K562 (cell line): ENCODE measurements around the gene SERPINB7. TPM values are rescaled to one million over a fixed set of nuclear protein-coding genes. Genes with fewer than 3 reads are reported as not detected.

Source experiments
- ATAC-seq: fragments of 200-7000 bp; cut with Tn5 transposase; 3 replicates; pipeline ENCODE4 v1.9.1; 2020; ENCODE audit warnings: moderate library complexity
- BruUV-seq: library from RNA; stranded (reverse); fragments of 400-500 nt; replicated peaks from 2 replicates; lab custom pipeline; 2021; lab: Mats Ljungman, UMichigan
- CTCF ChIA-PET: fragments of 300-600 bp; formaldehyde crosslinking; extraction: SDS; loops from one replicate; lab custom pipeline; 2021; ENCODE audit warnings: low intra/inter-chr PET ratio; lab: Yijun Ruan, JAX
- POLR2A ChIA-PET: fragments of 300-600, 350-650 bp; sonication (Branson Sonifier 250); formaldehyde crosslinking; extraction: SDS; loops from one replicate; lab custom pipeline; 2021; ENCODE audit warnings: antibody characterized with exemption, inconsistent platforms; lab: Yijun Ruan, JAX
- DNase-seq, 4 experiments: peaks; one replicate each; pipeline versions ENCODE4 v3.0.0 to v3.0.0-alpha.2; 2011 to 2018; ENCODE audit warnings: low spot score in 3 of 4, mixed read lengths in 3 of 4; ENCODE audit errors: extremely low read depth in 1 of 4
- FAIRE-seq: peaks from 2 replicates; lab custom pipeline; 2011; peaks lifted over from hg19 to GRCh38; lab: Jason Lieb, UNC
- H2AFZ ChIP-seq: 2 replicates; pipeline ENCODE4 v1.6.0; 2011; ENCODE audit warnings: low read depth, low read length, control low read depth, inconsistent platforms
- H3K27ac ChIP-seq: fragments of 200-600 bp; 3 replicates; pipeline ENCODE4 v1.8.0; 2011; ENCODE audit warnings: low read depth, mild to moderate bottlenecking, control low read depth, inconsistent platforms, low read length, moderate library complexity, mixed read lengths; ENCODE audit errors: extremely low read depth
- H3K27me3 ChIP-seq, 2 experiments: fragments of 300-600 bp in 1 of 2; 2 replicates in 1 of 2; 3 replicates in 1 of 2; pipeline versions ENCODE4 v1.6.0 to v1.8.0; 2011; ENCODE audit warnings: inconsistent platforms in 2 of 2, low read length in 2 of 2, mild to moderate bottlenecking in 1 of 2, mixed read lengths in 1 of 2, moderate library complexity in 1 of 2; ENCODE audit not compliant: control insufficient read depth in 2 of 2, insufficient read depth in 2 of 2
- H3K36me3 ChIP-seq: fragments of 300-600 bp; 3 replicates; pipeline ENCODE4 v1.8.0; 2011; ENCODE audit warnings: mild to moderate bottlenecking, low read length, inconsistent platforms; ENCODE audit not compliant: control insufficient read depth, insufficient read depth
- H3K4me1 ChIP-seq, 2 experiments: fragments of 200-600 bp in 1 of 2; replicated peaks in 1 of 2; 2 replicates in 1 of 2; 3 replicates in 1 of 2; pipeline versions ENCODE4 v1.5.1 to v1.8.0; 2011; ENCODE audit warnings: inconsistent platforms in 2 of 2, low read length in 2 of 2, mild to moderate bottlenecking in 1 of 2, mixed read lengths in 1 of 2, moderate library complexity in 1 of 2; ENCODE audit not compliant: control insufficient read depth in 2 of 2, insufficient read depth in 2 of 2
- H3K4me2 ChIP-seq: 2 replicates; pipeline ENCODE4 v1.6.1; 2011; ENCODE audit warnings: low read length, control low read depth, inconsistent platforms, mixed read lengths; ENCODE audit not compliant: insufficient read depth
- H3K4me3 ChIP-seq: fragments of 200-600 bp; sonication (generic), shearing (Covaris generic); 2 replicates; pipeline ENCODE4 v1.5.1; 2016; ENCODE audit warnings: control low read depth, inconsistent platforms
- H3K79me2 ChIP-seq: fragments of 200-600 bp; 3 replicates; pipeline ENCODE4 v1.8.0; 2011; ENCODE audit warnings: low read length, inconsistent platforms; ENCODE audit not compliant: control insufficient read depth, insufficient read depth
- H3K9ac ChIP-seq, 2 experiments: 2 replicates each; pipeline versions ENCODE4 v1.6.0 to v1.6.1; 2011; ENCODE audit warnings: low read depth in 2 of 2, low read length in 2 of 2, control low read depth in 1 of 2, inconsistent platforms in 1 of 2, mild to moderate bottlenecking in 1 of 2, mixed read lengths in 1 of 2; ENCODE audit not compliant: insufficient read depth in 1 of 2
- H3K9me1 ChIP-seq: one replicate; pipeline ENCODE4 v1.6.0; 2011; ENCODE audit warnings: inconsistent platforms, mild to moderate bottlenecking, low read length, moderate library complexity; ENCODE audit not compliant: control insufficient read depth, insufficient read depth
- H3K9me3 ChIP-seq: replicated peaks from 2 replicates; pipeline ENCODE4 v1.5.1; 2011; ENCODE audit warnings: low read depth, low read length, inconsistent platforms; ENCODE audit not compliant: control insufficient read depth, insufficient read depth
- H4K20me1 ChIP-seq: replicated peaks from 2 replicates; pipeline ENCODE4 v1.6.1; 2011; ENCODE audit warnings: low read length, inconsistent platforms, mixed read lengths; ENCODE audit not compliant: control insufficient read depth, insufficient read depth
- CBX8 ChIP-seq: fragments of 200-600 bp; sonication (generic); IDR thresholded peaks from 2 replicates; pipeline ENCODE4 v1.6.1; 2012; ENCODE audit warnings: borderline replicate concordance, mixed run types, low read depth, mild to moderate bottlenecking, moderate library complexity, mixed read lengths, low read length, control low read depth, inconsistent platforms; ENCODE audit not compliant: poor library complexity, severe bottlenecking; ENCODE audit errors: extremely low read depth
- ETS2 ChIP-seq: IDR thresholded peaks from 2 replicates; pipeline ENCODE4 v1.6.1; 2016; ENCODE audit warnings: borderline replicate concordance, missing genetic modification characterization, mild to moderate bottlenecking, moderate library complexity, missing compliant biosample characterization; ENCODE audit not compliant: poor library complexity, severe bottlenecking
- FOXA1 ChIP-seq: fragments of 450-650 bp; IDR thresholded peaks from 2 replicates; pipeline ENCODE4 v1.6.1; 2016; ENCODE audit warnings: mild to moderate bottlenecking, borderline replicate concordance
- KLF10 ChIP-seq: fragments of 250-450 bp; sonication (Bioruptor Pico); IDR thresholded peaks from 2 replicates; pipeline ENCODE4 v1.6.1; 2021; ENCODE audit warnings: matching md5 sums
- NELFE ChIP-seq: IDR thresholded peaks from 2 replicates; pipeline ENCODE4 v1.6.1; 2011; ENCODE audit warnings: mild to moderate bottlenecking; ENCODE audit not compliant: insufficient read depth, insufficient read length
- OTX1 ChIP-seq: fragments of 450-650 bp; formaldehyde crosslinking; IDR thresholded peaks from 2 replicates; pipeline ENCODE4 v1.4.0; 2022; ENCODE audit warnings: mild to moderate bottlenecking
- SAFB2 ChIP-seq: fragments of 200-400 bp; formaldehyde crosslinking; IDR thresholded peaks from 2 replicates; pipeline ENCODE4 v1.6.1; 2018; ENCODE audit warnings: borderline replicate concordance, low read length, low read depth, moderate library complexity; ENCODE audit not compliant: severe bottlenecking
- STAT5A ChIP-seq: IDR thresholded peaks from 2 replicates; pipeline ENCODE4 v1.6.1; 2012; ENCODE audit warnings: low read length, inconsistent platforms, borderline replicate concordance
- YY1 ChIP-seq, 3 experiments: IDR thresholded peaks; 2 replicates each; pipeline ENCODE4 v1.6.1; 2011; ENCODE audit warnings: low read length in 2 of 3, mild to moderate bottlenecking in 2 of 3, moderate library complexity in 2 of 3, borderline replicate concordance in 1 of 3, control low read depth in 1 of 3, low read depth in 1 of 3; ENCODE audit not compliant: insufficient read depth in 3 of 3, insufficient replicate concordance in 2 of 3, control insufficient read depth in 1 of 3, insufficient read length in 1 of 3; ENCODE audit errors: extremely low read depth in 1 of 3
- ZFP1 ChIP-seq: fragments of 450-650 bp; formaldehyde crosslinking; IDR thresholded peaks from 2 replicates; pipeline ENCODE4 v1.4.0; 2020; ENCODE audit warnings: mild to moderate bottlenecking, mixed read lengths
- ZNF146 ChIP-seq: IDR thresholded peaks from one replicate; pipeline ENCODE4 v1.6.1; 2018; ENCODE audit warnings: missing compliant biosample characterization; ENCODE audit not compliant: unreplicated experiment
- ZNF197 ChIP-seq: fragments of 200-800 bp; sonication (Bioruptor generic); IDR thresholded peaks from 2 replicates; pipeline ENCODE4 v1.6.1; 2016; ENCODE audit warnings: low read depth, missing genetic modification characterization, missing compliant biosample characterization
- ZNF316 ChIP-seq: fragments of 450-650 bp; IDR thresholded peaks from 2 replicates; pipeline ENCODE4 v1.6.1; 2016
- WGBS: fragments of 100-300 bp; shearing (Covaris generic); methylation state at CpG from one replicate; pipeline ENCODE4 v1.1.6; 2016; ENCODE audit warnings: low coverage, mixed read lengths; ENCODE audit not compliant: insufficient coverage; ENCODE audit errors: missing lambda C conversion rate; 5-methylcytosine and 5-hydroxymethylcytosine counted together
- in situ Hi-C: fragments of 300-500 bp; cut with MboI; formaldehyde crosslinking; loops from 4 replicates; pipeline ENCODE4 v1.15.0; 2018; ENCODE audit warnings: inconsistent platforms, mixed read lengths
- intact Hi-C: fragments of 100-400 bp; cut with micrococcal nuclease; formaldehyde crosslinking; loops from 2 replicates; pipeline ENCODE4 v1.14.2; 2022
- polyA plus RNA-seq, 8 experiments: library from polyadenylated mRNA; depleted of rRNA in 4 of 8; stranded (reverse) in 5 of 8; unstranded in 3 of 8; fragments of >200 nt; fragmentation: Nextera tagmentation in 2 of 8; fragmentation: Illumina TruSeq in 1 of 8; extraction: Ambion mirVana in 2 of 8; extraction: Trizol in 1 of 8; gene quantifications; 2 replicates each; pipeline versions ENCODE4 v1.2.1 to v1.2.3, GENCODE V29; 2011 to 2014; ENCODE audit warnings: inconsistent platforms in 1 of 8, missing spikeins in 1 of 8
- total RNA-seq, 7 experiments: library from RNA; depleted of rRNA in 6 of 7; stranded (reverse); fragments of >200 nt in 6 of 7; fragmentation: Illumina TruSeq in 2 of 7; extraction: Trizol in 2 of 7; gene quantifications; 2 replicates each; pipeline versions ENCODE4 v1.2.1 to v1.2.3, GENCODE V29; 2011 to 2021; ENCODE audit warnings: low replicate concordance in 1 of 7
- TF ChIP-seq, protein P1 (sequence below): sonication (generic); formaldehyde crosslinking; IDR thresholded peaks from 2 replicates; pipeline ENCODE4 v1.8.1; 2023; ENCODE audit warnings: mild to moderate bottlenecking, missing genetic modification reagents
- TF ChIP-seq, protein P2 (sequence below): fragments of 450-650 bp; IDR thresholded peaks from 2 replicates; pipeline ENCODE4 v1.6.1; 2016; ENCODE audit warnings: borderline replicate concordance

The SERPINB7 gene
- total and polyA plus RNA-seq, 9 of the 15 experiments (the other 6 are each of a cell fraction or from before 2014, with no cell fraction given): not detected

DNA sequence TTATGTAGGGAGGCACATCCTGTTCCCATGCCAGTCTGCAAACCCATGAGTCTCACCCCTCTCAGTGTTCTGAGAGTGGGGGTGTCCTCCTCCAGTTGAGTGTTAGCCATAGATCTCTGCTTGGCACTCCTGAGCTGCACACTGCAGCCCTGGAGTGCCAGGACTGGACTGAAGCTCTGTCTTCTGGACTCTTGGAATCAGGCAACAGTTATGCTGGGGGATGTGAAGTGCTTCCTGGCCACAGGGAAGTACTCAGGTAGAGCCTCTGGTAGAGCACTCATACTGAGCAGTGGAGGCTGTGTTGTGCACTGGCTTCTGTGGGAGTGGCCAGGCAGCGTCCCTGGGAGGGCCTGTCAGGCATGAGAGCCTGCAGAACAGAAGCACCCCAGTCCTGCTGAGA is 43.0 kb downstream of the SERPINB7 start (continued):
- TF ChIP-seq SAFB2 (no peak), NELFE (no peak), ZNF197 (CRISPR knock-in tag) (no peak)
- TF ChIP-seq, all 486 proteins: peak for 0

DNA sequence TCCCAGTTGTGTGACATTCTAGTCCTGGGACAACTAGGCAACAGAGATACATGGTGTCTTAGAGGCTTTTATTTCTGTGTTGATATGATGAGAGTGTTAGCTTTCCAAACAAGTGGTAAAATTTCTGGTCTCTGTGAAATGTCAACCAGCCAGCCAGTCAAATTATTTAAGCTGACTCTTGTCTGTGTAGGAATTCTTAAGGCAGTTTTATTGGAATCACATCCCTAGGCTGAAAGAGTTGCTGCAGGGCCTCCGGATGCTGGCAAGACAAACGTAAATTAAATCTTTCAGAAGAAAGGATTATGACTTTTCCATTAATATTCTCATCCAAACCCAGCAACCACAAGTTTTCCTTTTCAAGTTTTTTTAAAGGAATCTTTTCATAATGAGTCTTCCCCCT is 44.6 kb downstream of the SERPINB7 start:
- in situ Hi-C loops (no loop called here), intact Hi-C loops (no loop called here)
- Histone ChIP-seq H3K79me2 (no peaks in the 10 kb centered on the region), H3K9ac (no peak overlapping the region), H3K36me3 (no peaks in the 10 kb centered on the region), H3K9me3 (no peaks in the 10 kb centered on the region), H3K27ac (no peak overlapping the region), H3K9me1 (no peaks in the 10 kb centered on the region), H2AFZ (no peak overlapping the region), H3K27me3 (no peaks in the 10 kb centered on the region), H4K20me1 (no peaks in the 10 kb centered on the region), H3K4me1 (no peaks in the 10 kb centered on the region), H3K4me3 (no peak overlapping the region), H3K4me2 (no peak overlapping the region)
- 0% methylated on average over 2 of the region's 2 CpGs for WGBS
- ChIA-PET CTCF (no interaction called here), POLR2A (no interaction called here)
- TF ChIP-seq YY1 (IDR thresholded peaks at IDR 0.05; ENCODE audit: borderline replicate concordance in 1 of 3, control insufficient read depth in 1 of 3, extremely low read depth in 1 of 3, insufficient read depth in 3 of 3, insufficient read length in 1 of 3, insufficient replicate concordance in 2 of 3, low read depth in 1 of 3, low read length in 2 of 3) (no peak), ZNF146 (CRISPR knock-in tag) (no peak), ETS2 (no peak), OTX1 (no peak), ZNF316 (no peak), CBX8 (no peak), ZFP1 (no peak), FOXA1 (no peak), KLF10 (CRISPR knock-in tag) (no peak), STAT5A (no peak)
- TF ChIP-seq, protein P1, sequence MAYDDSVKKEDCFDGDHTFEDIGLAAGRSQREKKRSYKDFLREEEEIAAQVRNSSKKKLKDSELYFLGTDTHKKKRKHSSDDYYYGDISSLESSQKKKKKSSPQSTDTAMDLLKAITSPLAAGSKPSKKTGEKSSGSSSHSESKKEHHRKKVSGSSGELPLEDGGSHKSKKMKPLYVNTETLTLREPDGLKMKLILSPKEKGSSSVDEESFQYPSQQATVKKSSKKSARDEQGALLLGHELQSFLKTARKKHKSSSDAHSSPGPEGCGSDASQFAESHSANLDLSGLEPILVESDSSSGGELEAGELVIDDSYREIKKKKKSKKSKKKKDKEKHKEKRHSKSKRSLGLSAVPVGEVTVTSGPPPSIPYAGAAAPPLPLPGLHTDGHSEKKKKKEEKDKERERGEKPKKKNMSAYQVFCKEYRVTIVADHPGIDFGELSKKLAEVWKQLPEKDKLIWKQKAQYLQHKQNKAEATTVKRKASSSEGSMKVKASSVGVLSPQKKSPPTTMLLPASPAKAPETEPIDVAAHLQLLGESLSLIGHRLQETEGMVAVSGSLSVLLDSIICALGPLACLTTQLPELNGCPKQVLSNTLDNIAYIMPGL (CRISPR knock-in tag): no peak
- TF ChIP-seq, protein P2, sequence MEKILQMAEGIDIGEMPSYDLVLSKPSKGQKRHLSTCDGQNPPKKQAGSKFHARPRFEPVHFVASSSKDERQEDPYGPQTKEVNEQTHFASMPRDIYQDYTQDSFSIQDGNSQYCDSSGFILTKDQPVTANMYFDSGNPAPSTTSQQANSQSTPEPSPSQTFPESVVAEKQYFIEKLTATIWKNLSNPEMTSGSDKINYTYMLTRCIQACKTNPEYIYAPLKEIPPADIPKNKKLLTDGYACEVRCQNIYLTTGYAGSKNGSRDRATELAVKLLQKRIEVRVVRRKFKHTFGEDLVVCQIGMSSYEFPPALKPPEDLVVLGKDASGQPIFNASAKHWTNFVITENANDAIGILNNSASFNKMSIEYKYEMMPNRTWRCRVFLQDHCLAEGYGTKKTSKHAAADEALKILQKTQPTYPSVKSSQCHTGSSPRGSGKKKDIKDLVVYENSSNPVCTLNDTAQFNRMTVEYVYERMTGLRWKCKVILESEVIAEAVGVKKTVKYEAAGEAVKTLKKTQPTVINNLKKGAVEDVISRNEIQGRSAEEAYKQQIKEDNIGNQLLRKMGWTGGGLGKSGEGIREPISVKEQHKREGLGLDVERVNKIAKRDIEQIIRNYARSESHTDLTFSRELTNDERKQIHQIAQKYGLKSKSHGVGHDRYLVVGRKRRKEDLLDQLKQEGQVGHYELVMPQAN: no peak
- BruUV-seq: no TSS peak
- ATAC-seq (no peak), FAIRE-seq (no peak), DNase-seq (no peak)
